BLaER1 treated with 17β-estradiol and CSF1 and Interleukin-3, amounts not matched to agents 10 nM and 100 nM (cell line): ENCODE measurements around the gene LARP1B.
A peak's percentile ranks its signal among the peaks of the same experiment; 100 is the strongest.
"Not testable (repeated sequence)": the region's sequence is repeated elsewhere in the genome, so short reads cannot be mapped to it uniquely, and the experiment has no call there.

Experiments
- H3K27ac ChIP-seq, 11 experiments: shearing (Covaris generic); formaldehyde crosslinking; 2 replicates each; pipeline ENCODE4 v1.8.1; 2022
- H3K27me3 ChIP-seq, 11 experiments: shearing (Covaris generic); formaldehyde crosslinking; 2 replicates each; pipeline ENCODE4 v1.8.1; 2022
- H3K36me3 ChIP-seq, 11 experiments: shearing (Covaris generic); formaldehyde crosslinking; 2 replicates each; pipeline ENCODE4 v1.8.1; 2022
- H3K4me1 ChIP-seq, 10 experiments: shearing (Covaris generic); formaldehyde crosslinking; 2 replicates each; pipeline ENCODE4 v1.8.1; 2022
- H3K4me2 ChIP-seq, 11 experiments: shearing (Covaris generic); formaldehyde crosslinking; 2 replicates each; pipeline ENCODE4 v1.8.1; 2022
- H3K4me3 ChIP-seq, 10 experiments: shearing (Covaris generic); formaldehyde crosslinking; 2 replicates each; pipeline ENCODE4 v1.8.1; 2022
- H3K9ac ChIP-seq, 11 experiments: shearing (Covaris generic); formaldehyde crosslinking; 2 replicates each; pipeline ENCODE4 v1.8.1; 2022
- H3K9me3 ChIP-seq, 11 experiments: shearing (Covaris generic); formaldehyde crosslinking; replicated peaks in 1 of 11; 2 replicates each; pipeline ENCODE4 v1.8.1; 2022
- H4K20me1 ChIP-seq, 11 experiments: shearing (Covaris generic); formaldehyde crosslinking; 2 replicates each; pipeline ENCODE4 v1.8.1; 2022
- Cebpa-rat ChIP-seq, 11 experiments: shearing (Covaris generic); IDR thresholded peaks; 2 replicates each; pipeline ENCODE4 v1.8.1; 2022

LARP1B gene

DNA sequence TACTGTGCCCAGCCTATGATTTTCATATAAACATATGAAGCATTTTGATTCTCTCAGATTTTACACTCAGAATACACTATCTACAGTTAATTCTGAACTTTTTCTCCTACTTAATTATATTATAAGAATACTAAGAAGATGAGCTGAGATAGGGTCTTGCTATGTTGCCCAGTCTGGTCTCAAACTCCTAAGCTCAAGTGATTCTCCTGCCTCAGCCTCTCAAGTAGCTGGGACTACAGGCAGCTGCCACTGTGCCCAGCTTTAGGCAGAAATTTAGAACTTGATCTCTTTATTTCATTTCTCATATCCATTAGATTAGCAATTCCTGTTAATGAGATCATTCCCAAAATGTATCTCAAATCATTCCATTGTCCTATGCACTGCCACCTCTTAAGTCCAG lies 4.7 kb upstream of the LARP1B start:
- Histone ChIP-seq H3K4me1 (peaks cover 6 to 10% (median 8%) of the 10 kb centered on the region in 10 experiments; a peak in 15 of 20 replicates), H3K4me3 (no peak overlapping the region), H3K9ac (no peak overlapping the region), H3K27ac (no peak overlapping the region), H4K20me1 (peaks cover 0 to 1% (median 0%) of the 10 kb centered on the region in 11 experiments; a peak in 4 of 22 replicates), H3K27me3 (no peaks in the 10 kb centered on the region), H3K36me3 (no peaks in the 10 kb centered on the region), H3K9me3 (no peaks in the 10 kb centered on the region), H3K4me2 (no peak overlapping the region)
- no peak for TF ChIP-seq Cebpa-rat (IDR thresholded peaks at IDR 0.05)

DNA sequence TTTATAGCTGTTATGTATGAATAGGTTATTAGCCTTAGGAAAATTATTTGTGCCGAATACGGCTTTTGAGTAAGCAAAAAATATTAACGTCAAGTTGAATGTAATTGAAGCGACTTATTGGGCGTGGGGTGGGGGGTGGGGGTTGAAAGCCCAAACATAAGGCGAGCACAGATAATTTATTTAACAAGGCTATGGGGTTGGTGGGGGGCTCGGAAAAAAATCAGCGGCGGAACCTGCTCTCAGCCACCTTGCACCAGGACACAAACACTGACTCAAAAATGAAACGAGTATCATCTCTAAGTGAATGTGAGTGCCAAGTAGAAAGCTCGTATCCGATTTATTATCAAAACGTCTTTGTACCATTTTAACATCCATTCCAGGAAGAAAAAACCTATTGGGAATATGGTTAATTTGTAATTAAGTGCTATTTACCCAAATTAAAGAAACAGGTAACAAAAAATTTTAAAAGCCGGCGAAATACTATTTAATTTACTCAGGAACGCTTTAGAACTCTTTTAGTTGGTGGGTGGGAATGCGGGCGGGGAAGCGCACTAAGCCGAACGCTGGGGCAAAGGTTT lies 902 bp upstream of the LARP1B start:
- no peaks in the 10 kb centered on the region for H3K36me3 ChIP-seq
- H4K20me1 ChIP-seq = peaks cover 0 to 39% (median 30%) of the 10 kb centered on the region in 11 experiments; a peak in 13 of 22 replicates
- peak overlapping the region; percentile 80 to 97 (median 92) for H3K4me2 ChIP-seq
- H3K4me3 ChIP-seq = peak overlapping the region; percentile 82 to 97 (median 94)
- no peaks in the 10 kb centered on the region for H3K9me3 ChIP-seq
- peaks cover 14 to 21% (median 18%) of the 10 kb centered on the region in 10 experiments; a peak in 19 of 20 replicates for H3K4me1 ChIP-seq
- H3K9ac ChIP-seq = peak overlapping the region; percentile 90 to 99 (median 98)
- no peaks in the 10 kb centered on the region for H3K27me3 ChIP-seq
- TF ChIP-seq Cebpa-rat (IDR thresholded peaks at IDR 0.05) = no peak
- H3K27ac ChIP-seq = peak overlapping the region; percentile 92 to 99 (median 96)

DNA sequence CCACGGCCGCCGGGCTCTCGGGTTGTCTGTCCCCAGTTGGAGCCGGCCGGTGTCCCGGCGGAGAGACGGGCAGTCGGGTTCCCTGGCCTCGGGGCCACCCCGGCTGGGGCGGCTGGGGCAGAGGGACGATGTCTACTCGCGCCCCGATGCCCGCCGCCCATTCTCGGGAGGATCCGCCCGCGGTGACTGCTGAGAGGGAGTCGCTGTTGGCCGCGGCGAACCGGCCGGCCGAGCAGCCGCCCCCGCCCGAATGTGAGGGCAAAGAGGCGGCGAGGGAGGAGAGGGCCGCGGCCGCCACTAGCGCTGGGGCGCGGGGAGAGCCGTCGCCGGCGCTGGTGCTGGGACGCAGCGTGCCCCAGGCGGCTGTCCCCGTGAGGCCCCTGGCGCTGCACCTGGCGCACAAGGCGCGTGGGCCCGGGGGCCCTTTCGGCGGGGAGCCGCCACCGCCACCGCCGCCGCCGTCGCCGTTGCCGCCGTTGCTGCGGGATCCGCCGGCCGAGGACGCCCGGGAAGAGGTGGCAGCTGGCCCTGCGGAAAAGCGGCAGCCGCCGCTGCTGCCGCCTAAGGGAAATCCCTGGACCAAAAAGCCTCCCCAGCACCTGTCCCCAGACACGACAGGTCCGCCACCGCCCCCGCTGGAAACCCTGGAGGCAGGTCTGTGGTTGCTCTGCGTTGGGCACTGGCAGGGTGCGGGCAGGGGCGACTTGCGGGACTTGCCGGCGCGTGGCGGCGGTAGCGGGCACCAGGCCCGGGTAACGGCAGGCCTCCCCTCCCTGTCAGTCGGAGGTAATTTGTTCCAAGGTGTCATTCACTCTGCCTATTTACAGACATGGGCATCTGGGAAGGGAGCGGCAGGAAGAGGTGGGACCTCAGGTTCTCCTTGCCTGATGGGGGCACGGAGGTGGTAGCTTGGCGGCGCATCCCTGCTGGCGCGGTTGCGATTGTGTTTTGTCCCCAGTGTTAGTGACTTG lies 739 bp downstream of the LARP1B start:
- H3K36me3 ChIP-seq = peaks cover 0 to 5% (median 0%) of the 10 kb centered on the region in 11 experiments; a peak in 3 of 22 replicates
- H3K4me1 ChIP-seq = peaks cover 14 to 25% (median 21%) of the 10 kb centered on the region in 10 experiments; a peak in 19 of 20 replicates
- H3K27ac ChIP-seq = peak overlapping the region; percentile 92 to 99 (median 96)
- no peak for TF ChIP-seq Cebpa-rat (IDR thresholded peaks at IDR 0.05)
- H3K4me2 ChIP-seq = peak overlapping the region; percentile 75 to 97 (median 93)
- H3K27me3 ChIP-seq = no peaks in the 10 kb centered on the region
- H4K20me1 ChIP-seq = peaks cover 0 to 54% (median 30%) of the 10 kb centered on the region in 11 experiments; a peak in 14 of 22 replicates
- H3K9me3 ChIP-seq = peaks cover 0 to 6% (median 0%) of the 10 kb centered on the region in 11 experiments; a peak in 3 of 22 replicates
- H3K4me3 ChIP-seq = peak overlapping the region; percentile 82 to 97 (median 94)
- peak overlapping the region; percentile 90 to 99 (median 98) for H3K9ac ChIP-seq

DNA sequence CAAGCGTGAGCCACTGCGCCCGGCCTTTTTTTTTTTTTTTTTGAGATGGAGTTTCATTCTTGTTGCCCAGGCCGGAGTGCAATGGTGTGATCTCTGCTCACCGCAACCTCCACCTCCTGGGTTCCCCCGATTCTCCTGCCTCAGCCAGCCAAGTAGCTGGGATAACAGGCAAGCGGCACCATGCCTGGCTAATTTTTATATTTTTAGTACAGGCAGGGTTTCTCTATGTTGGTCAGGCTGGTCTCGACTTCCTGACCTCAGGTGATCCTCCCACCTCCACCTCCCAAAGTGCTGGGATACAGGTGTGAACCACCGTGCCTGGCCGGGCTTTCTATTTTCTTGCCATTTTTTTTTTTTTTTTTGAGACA lies 5.3 kb downstream of the LARP1B start:
- Histone ChIP-seq H3K9me3 (peaks cover 0 to 29% (median 16%) of the 10 kb centered on the region in 11 experiments; a peak in 12 of 22 replicates), H3K4me1 (peaks cover 7 to 16% (median 13%) of the 10 kb centered on the region in 10 experiments; a peak in 18 of 20 replicates), H4K20me1 (peaks cover 0 to 70% (median 30%) of the 10 kb centered on the region in 11 experiments; a peak in 15 of 22 replicates), H3K36me3 (peaks cover 0 to 21% (median 7%) of the 10 kb centered on the region in 11 experiments; a peak in 10 of 22 replicates)
- not testable (repeated sequence) for H3K4me3 ChIP-seq, H3K9ac ChIP-seq, H3K4me2 ChIP-seq, H3K27ac ChIP-seq, H3K27me3 ChIP-seq

DNA sequence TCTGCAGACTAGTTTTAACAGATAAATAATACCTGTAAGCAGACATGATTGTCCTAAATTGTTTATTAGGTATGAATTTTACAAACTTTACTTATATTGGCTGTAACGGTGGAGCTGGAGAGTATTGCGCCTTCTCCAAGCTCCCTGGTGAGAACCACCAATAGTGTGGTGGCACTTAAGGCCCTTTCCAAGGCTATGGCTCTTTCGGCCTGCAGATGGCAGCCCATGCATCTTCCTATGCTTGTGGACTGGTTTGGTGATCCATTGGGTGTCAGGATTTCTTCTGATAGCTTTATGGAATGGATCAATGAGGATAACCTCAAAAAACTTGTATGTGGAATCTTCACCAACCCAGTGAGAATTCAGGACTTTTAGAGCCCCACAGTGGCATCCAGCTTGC lies 7.8 kb downstream of the LARP1B start:
- TF ChIP-seq Cebpa-rat (IDR thresholded peaks at IDR 0.05) = no peak
- no peak overlapping the region for H3K9ac ChIP-seq
- H4K20me1 ChIP-seq = peaks cover 0 to 61% (median 8%) of the 10 kb centered on the region in 11 experiments; a peak in 11 of 22 replicates
- no peaks in the 10 kb centered on the region for H3K27me3 ChIP-seq
- H3K4me3 ChIP-seq = no peak overlapping the region
- no peak overlapping the region for H3K4me2 ChIP-seq
- H3K9me3 ChIP-seq = peaks cover 0 to 29% (median 16%) of the 10 kb centered on the region in 11 experiments; a peak in 12 of 22 replicates
- H3K36me3 ChIP-seq = peaks cover 0 to 22% (median 7%) of the 10 kb centered on the region in 11 experiments; a peak in 12 of 22 replicates
- H3K4me1 ChIP-seq = peaks cover 0 to 7% (median 2%) of the 10 kb centered on the region in 10 experiments; a peak in 6 of 20 replicates
- H3K27ac ChIP-seq = no peak overlapping the region

DNA sequence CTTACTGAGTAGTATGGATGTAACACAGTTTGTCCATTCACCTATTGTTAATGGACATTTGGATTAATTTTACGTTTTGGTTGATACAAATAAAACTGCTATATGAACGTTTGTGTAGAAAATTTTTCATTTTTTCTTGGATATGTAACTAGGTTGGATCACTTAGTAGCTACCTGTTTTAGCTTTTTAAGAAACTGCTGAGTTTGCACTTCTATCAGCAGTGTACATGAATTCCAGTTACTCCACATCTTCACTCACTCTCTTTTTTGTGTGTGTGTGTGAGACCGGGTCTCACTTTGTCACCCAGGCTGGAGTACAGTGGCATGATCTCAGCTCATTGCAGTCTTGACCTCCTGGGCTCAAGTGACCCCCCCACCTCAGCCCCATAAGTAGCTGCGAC lies 15.4 kb downstream of the LARP1B start:
- no peak overlapping the region for H3K9ac ChIP-seq
- no peak overlapping the region for H3K27ac ChIP-seq
- no peak overlapping the region for H3K4me2 ChIP-seq
- peaks cover 0 to 60% (median 39%) of the 10 kb centered on the region in 11 experiments; a peak in 20 of 22 replicates for H3K36me3 ChIP-seq
- no peak for TF ChIP-seq Cebpa-rat (IDR thresholded peaks at IDR 0.05)
- no peak overlapping the region for H3K4me3 ChIP-seq
- peaks cover 0 to 25% (median 0%) of the 10 kb centered on the region in 11 experiments; a peak in 4 of 22 replicates for H4K20me1 ChIP-seq
- no peaks in the 10 kb centered on the region for H3K4me1 ChIP-seq
- no peaks in the 10 kb centered on the region for H3K27me3 ChIP-seq
- H3K9me3 ChIP-seq = no peaks in the 10 kb centered on the region

DNA sequence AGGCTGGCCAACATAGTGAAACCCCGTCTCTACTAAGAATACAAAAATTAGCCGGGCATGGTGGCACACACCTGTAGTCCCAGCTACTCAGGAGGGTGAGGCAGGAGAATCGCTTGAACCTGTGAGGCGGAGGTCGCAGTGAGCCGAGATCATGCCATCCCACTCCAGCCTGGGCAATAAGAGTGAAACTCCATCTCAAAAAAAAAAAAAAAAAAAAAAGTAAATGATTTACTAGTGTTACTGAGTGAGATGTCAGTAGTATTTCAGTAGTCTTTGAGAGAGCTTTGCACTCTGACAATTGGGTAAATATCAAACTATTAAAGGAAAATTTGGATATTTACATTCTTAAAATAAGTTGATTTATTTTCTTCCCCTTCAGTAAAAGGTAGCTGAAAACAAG lies 34.2 kb downstream of the LARP1B start:
- not testable (repeated sequence) for H3K4me3 ChIP-seq, H3K9me3 ChIP-seq, H4K20me1 ChIP-seq, H3K9ac ChIP-seq, H3K27me3 ChIP-seq, H3K4me1 ChIP-seq, H3K4me2 ChIP-seq, H3K27ac ChIP-seq
- H3K36me3 ChIP-seq = peaks cover 54 to 89% (median 70%) of the 10 kb centered on the region in 11 experiments

DNA sequence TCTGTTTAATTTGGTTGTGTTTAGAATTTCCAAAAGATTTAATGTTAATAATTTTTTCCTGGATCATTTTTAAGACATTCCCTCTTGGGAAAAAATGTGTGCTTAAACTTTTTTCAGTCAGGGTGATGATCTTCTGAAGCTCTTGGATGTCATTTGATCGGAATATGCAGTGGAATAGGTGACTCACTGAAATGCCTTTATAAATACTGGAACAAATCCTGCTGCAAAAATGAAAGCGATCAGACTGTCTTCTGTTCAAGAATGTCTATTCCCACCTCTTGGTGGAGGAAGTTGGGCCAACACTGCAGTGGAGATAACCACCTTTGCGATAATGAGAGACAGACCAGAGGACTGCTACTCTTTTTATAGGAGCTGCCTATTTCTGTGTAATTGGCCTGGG lies 46.7 kb downstream of the LARP1B start:
- H3K4me2 ChIP-seq = no peak overlapping the region
- H3K27ac ChIP-seq = no peak overlapping the region
- no peak overlapping the region for H3K9ac ChIP-seq
- no peaks in the 10 kb centered on the region for H3K4me1 ChIP-seq
- H3K9me3 ChIP-seq = peaks cover 0 to 5% (median 4%) of the 10 kb centered on the region in 11 experiments; a peak in 6 of 22 replicates
- H3K36me3 ChIP-seq = peaks cover 28 to 81% (median 57%) of the 10 kb centered on the region in 11 experiments
- H3K27me3 ChIP-seq = no peaks in the 10 kb centered on the region
- H3K4me3 ChIP-seq = no peak overlapping the region
- no peaks in the 10 kb centered on the region for H4K20me1 ChIP-seq
- TF ChIP-seq Cebpa-rat (IDR thresholded peaks at IDR 0.05) = no peak

DNA sequence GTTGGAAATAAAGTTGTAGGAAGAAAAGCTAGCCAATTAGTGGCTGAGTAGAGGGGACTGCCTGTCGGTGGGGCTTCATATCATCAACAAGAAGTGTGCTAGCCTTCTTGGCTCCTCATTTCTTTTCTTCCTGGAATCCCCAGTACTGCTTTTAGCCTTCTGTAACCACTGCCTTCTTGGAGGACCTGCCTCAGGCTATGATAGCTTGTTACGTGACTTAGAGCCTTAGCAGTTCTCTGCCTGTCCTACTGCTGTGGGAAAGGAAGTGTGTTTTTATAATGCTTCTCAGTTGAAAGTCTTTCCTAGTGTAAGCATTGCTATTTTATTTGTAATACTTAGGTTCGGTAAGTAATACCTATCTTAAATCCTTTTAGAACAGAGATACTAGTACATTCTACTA lies 61.9 kb downstream of the LARP1B start:
- Histone ChIP-seq H3K4me1 (no peaks in the 10 kb centered on the region), H4K20me1 (no peaks in the 10 kb centered on the region), H3K27me3 (no peaks in the 10 kb centered on the region), H3K9ac (no peak overlapping the region), H3K4me3 (no peak overlapping the region), H3K9me3 (0 out of 22 replicates have a peak, but pooled peaks cover 0 to 6% (median 0%) of the 10 kb centered on the region in 11 experiments), H3K4me2 (no peak overlapping the region), H3K27ac (no peak overlapping the region), H3K36me3 (peaks cover 35 to 75% (median 38%) of the 10 kb centered on the region in 11 experiments)
- TF ChIP-seq Cebpa-rat (IDR thresholded peaks at IDR 0.05) = no peak
